IPS-15b (cell line): Measurements from ENCODE around the gene LGR4.
A peak's percentile ranks its signal among the peaks of the same experiment; 100 is the strongest.
"Not testable (repeated sequence)": the region's sequence is repeated elsewhere in the genome, so short reads cannot be mapped to it uniquely, and the experiment has no call there.

Experiments used
- H3K27me3 ChIP-seq: one replicate; pipeline ENCODE4 v1.6.1; 2013; ENCODE audit warnings: low read length; ENCODE audit not compliant: control insufficient read depth, insufficient read depth
- H3K36me3 ChIP-seq: one replicate; pipeline ENCODE4 v1.6.1; 2013; ENCODE audit warnings: low read length; ENCODE audit not compliant: control insufficient read depth, insufficient read depth
- H3K4me1 ChIP-seq: one replicate; pipeline ENCODE4 v1.6.1; 2013; ENCODE audit warnings: mild to moderate bottlenecking, low read length; ENCODE audit not compliant: control insufficient read depth, insufficient read depth
- H3K4me3 ChIP-seq: one replicate; pipeline ENCODE4 v1.5.1; 2013; ENCODE audit warnings: low read depth, low read length
- H3K9ac ChIP-seq: one replicate; pipeline ENCODE4 v1.6.1; 2013; ENCODE audit warnings: low read depth, mild to moderate bottlenecking, low read length
- H3K9me3 ChIP-seq: one replicate; pipeline ENCODE4 v1.6.1; 2013; ENCODE audit warnings: mild to moderate bottlenecking, low read length; ENCODE audit not compliant: control insufficient read depth, insufficient read depth

The LGR4 gene

GRCh38 chr11:27455667-27456066 is 16.9 kb downstream of the LGR4 start:
- H3K4me3 ChIP-seq, result no peak overlapping the region
- H3K4me1 ChIP-seq, result peaks cover 20% of the 10 kb centered on the region
- no peaks in the 10 kb centered on the region for H3K27me3 ChIP-seq
- H3K36me3 ChIP-seq, result no peaks in the 10 kb centered on the region
- H3K9me3 ChIP-seq, result no peaks in the 10 kb centered on the region
- no peak overlapping the region for H3K9ac ChIP-seq

- Histone ChIP-seq H3K4me1 (peaks cover 18% of the 10 kb centered on the region), H3K27me3 (no peaks in the 10 kb centered on the region), H3K4me3 (no peak overlapping the region), H3K9me3 (no peaks in the 10 kb centered on the region), H3K9ac (no peak overlapping the region), H3K36me3 (no peaks in the 10 kb centered on the region)
These were observed 18.9 kb downstream of the LGR4 start for GRCh38 chr11:27453701-27454100.

- Histone ChIP-seq H3K9ac (no peak overlapping the region), H3K4me3 (no peak overlapping the region), H3K9me3 (no peaks in the 10 kb centered on the region), H3K27me3 (no peaks in the 10 kb centered on the region), H3K36me3 (no peaks in the 10 kb centered on the region), H3K4me1 (peaks cover 25% of the 10 kb centered on the region)
These were observed 20.4 kb downstream of the LGR4 start for GRCh38 chr11:27452147-27452546.

GRCh38 chr11:27451244-27451965 is 21.2 kb downstream of the LGR4 start:
- H3K9ac ChIP-seq, result no peak overlapping the region
- H3K36me3 ChIP-seq, result no peaks in the 10 kb centered on the region
- H3K27me3 ChIP-seq, result no peaks in the 10 kb centered on the region
- H3K4me1 ChIP-seq, result peaks cover 25% of the 10 kb centered on the region
- no peak overlapping the region for H3K4me3 ChIP-seq
- H3K9me3 ChIP-seq, result no peaks in the 10 kb centered on the region

GRCh38 chr11:27448184-27448540 is 24.4 kb downstream of the LGR4 start:
- not testable (repeated sequence) for H3K36me3 ChIP-seq, H3K4me3 ChIP-seq, H3K9me3 ChIP-seq, H3K9ac ChIP-seq, H3K27me3 ChIP-seq
- H3K4me1 ChIP-seq, result peaks cover 32% of the 10 kb centered on the region

- Histone ChIP-seq H3K36me3 (no peaks in the 10 kb centered on the region), H3K4me3 (no peak overlapping the region), H3K4me1 (peaks cover 38% of the 10 kb centered on the region), H3K9me3 (no peaks in the 10 kb centered on the region), H3K27me3 (no peaks in the 10 kb centered on the region), H3K9ac (no peak overlapping the region)
These were observed 25.1 kb downstream of the LGR4 start for GRCh38 chr11:27447288-27448183.

- Histone ChIP-seq H3K9me3 (no peaks in the 10 kb centered on the region), H3K4me1 (peaks cover 42% of the 10 kb centered on the region), H3K27me3 (no peaks in the 10 kb centered on the region), H3K9ac (no peak overlapping the region), H3K4me3 (peak overlapping the region; percentile 13), H3K36me3 (no peaks in the 10 kb centered on the region)
These were observed 27.0 kb downstream of the LGR4 start for GRCh38 chr11:27445625-27446024.

- Histone ChIP-seq H3K27me3 (no peaks in the 10 kb centered on the region), H3K9me3 (no peaks in the 10 kb centered on the region), H3K4me3 (peak overlapping the region; percentile 13), H3K36me3 (no peaks in the 10 kb centered on the region), H3K9ac (no peak overlapping the region), H3K4me1 (peaks cover 44% of the 10 kb centered on the region)
These were observed 27.8 kb downstream of the LGR4 start for GRCh38 chr11:27444801-27445215.

- no peaks in the 10 kb centered on the region for H3K9me3 ChIP-seq
- peak overlapping the region; percentile 1 for H3K4me3 ChIP-seq
- peaks cover 42% of the 10 kb centered on the region for H3K4me1 ChIP-seq
- no peaks in the 10 kb centered on the region for H3K27me3 ChIP-seq
- H3K36me3 ChIP-seq, result no peaks in the 10 kb centered on the region
- H3K9ac ChIP-seq, result no peak overlapping the region
These were observed 28.7 kb downstream of the LGR4 start for GRCh38 chr11:27443746-27444507.

- H3K4me1 ChIP-seq, result peaks cover 44% of the 10 kb centered on the region
These were observed 29.4 kb downstream of the LGR4 start for GRCh38 chr11:27443227-27443626.

GRCh38 chr11:27440090-27440489 is 32.5 kb downstream of the LGR4 start:
- Histone ChIP-seq H3K9ac (no peak overlapping the region), H3K4me3 (no peak overlapping the region), H3K36me3 (no peaks in the 10 kb centered on the region), H3K9me3 (no peaks in the 10 kb centered on the region), H3K4me1 (peaks cover 36% of the 10 kb centered on the region), H3K27me3 (no peaks in the 10 kb centered on the region)

More at GRCh38 chr11:27443227-27443626, 29.4 kb downstream of the LGR4 start:
- Histone ChIP-seq H3K27me3 (no peaks in the 10 kb centered on the region), H3K4me3 (no peak overlapping the region), H3K36me3 (no peaks in the 10 kb centered on the region), H3K9me3 (no peaks in the 10 kb centered on the region), H3K9ac (no peak overlapping the region)
